Keratinocyte (primary cell): ENCODE data around the gene OSMR. TPM values are rescaled to one million over a fixed set of nuclear protein-coding genes. Genes with fewer than 3 reads are reported as not detected.

Experiments used
- DNase-seq: peaks from one replicate; pipeline ENCODE4 v3.0.0-alpha.2; 2011; ENCODE audit warnings: low read depth, missing footprints, low spot score
- FAIRE-seq: peaks from 2 replicates; lab custom pipeline; 2011; peaks lifted over from hg19 to GRCh38; lab: Jason Lieb, UNC
- H2AFZ ChIP-seq: 2 replicates; pipeline ENCODE4 v1.6.0; 2012; ENCODE audit warnings: low read length, control low read depth, inconsistent platforms; ENCODE audit not compliant: control insufficient read depth
- H3K27ac ChIP-seq: 2 replicates; pipeline ENCODE4 v1.5.1; 2011; ENCODE audit warnings: low read length; ENCODE audit not compliant: control insufficient read depth, insufficient read depth
- H3K27me3 ChIP-seq: 3 replicates; pipeline ENCODE4 v1.6.0; 2011; ENCODE audit warnings: low read length; ENCODE audit not compliant: control insufficient read depth, insufficient read depth; ENCODE audit errors: extremely low read depth
- H3K36me3 ChIP-seq, 2 experiments: 2 replicates in 1 of 2; 3 replicates in 1 of 2; pipeline ENCODE4 v1.5.1; 2011; ENCODE audit warnings: low read length in 2 of 2, mild to moderate bottlenecking in 1 of 2; ENCODE audit not compliant: control insufficient read depth in 2 of 2, insufficient read depth in 2 of 2; ENCODE audit errors: extremely low read depth in 1 of 2
- H3K4me1 ChIP-seq: 3 replicates; pipeline ENCODE4 v1.5.1; 2011; ENCODE audit warnings: low read length; ENCODE audit not compliant: control insufficient read depth, insufficient read depth; ENCODE audit errors: extremely low read depth
- H3K4me2 ChIP-seq: 3 replicates; pipeline ENCODE4 v1.6.0; 2011; ENCODE audit warnings: low read depth, low read length; ENCODE audit not compliant: control insufficient read depth, insufficient read depth; ENCODE audit errors: extremely low read depth
- H3K4me3 ChIP-seq, 3 experiments: fragments of 200-600 bp in 1 of 3; sonication (generic) in 1 of 3; 2 replicates in 2 of 3; 3 replicates in 1 of 3; pipeline ENCODE4 v1.5.1; 2011 to 2016; ENCODE audit warnings: low read length in 3 of 3, mild to moderate bottlenecking in 3 of 3, control low read depth in 2 of 3, inconsistent platforms in 1 of 3, low read depth in 1 of 3, mixed read lengths in 1 of 3, mixed run types in 1 of 3, moderate library complexity in 1 of 3; ENCODE audit not compliant: control insufficient read depth in 2 of 3, insufficient read depth in 2 of 3; ENCODE audit errors: extremely low read depth in 1 of 3
- H3K79me2 ChIP-seq: 2 replicates; pipeline ENCODE4 v1.6.0; 2012; ENCODE audit warnings: low read length; ENCODE audit not compliant: control insufficient read depth, insufficient read depth
- H3K9ac ChIP-seq: 3 replicates; pipeline ENCODE4 v1.6.0; 2011; ENCODE audit warnings: low read length; ENCODE audit not compliant: control insufficient read depth, insufficient read depth; ENCODE audit errors: extremely low read depth
- H3K9me1 ChIP-seq: 3 replicates; pipeline ENCODE4 v1.6.0; 2011; ENCODE audit warnings: low read length; ENCODE audit not compliant: control insufficient read depth, insufficient read depth; ENCODE audit errors: extremely low read depth
- H3K9me3 ChIP-seq: 2 replicates; pipeline ENCODE4 v1.5.1; 2012; ENCODE audit warnings: low read depth, low read length; ENCODE audit not compliant: control insufficient read depth
- H4K20me1 ChIP-seq: 3 replicates; pipeline ENCODE4 v1.6.0; 2011; ENCODE audit warnings: low read length; ENCODE audit not compliant: control insufficient read depth, insufficient read depth; ENCODE audit errors: extremely low read depth
- EZH2 ChIP-seq: IDR thresholded peaks from one replicate; pipeline ENCODE4 v1.6.1; 2012; ENCODE audit warnings: inconsistent platforms, mild to moderate bottlenecking, low read length, moderate library complexity
- dilution Hi-C: fragments of 300-500 bp; cut with MboI; formaldehyde crosslinking; loops from one replicate; pipeline ENCODE4 v1.7.0; 2020; ENCODE audit warnings: low sequenced_read_pairs; ENCODE audit not compliant: extremely low pct_ligation_motif_present
- polyA plus RNA-seq, 5 experiments: library from polyadenylated mRNA; depleted of rRNA in 3 of 5; stranded (reverse) in 3 of 5; stranded (forward) in 1 of 5; unstranded in 1 of 5; fragments of >200 nt; gene quantifications; 1 replicate in 1 of 5; 2 replicates in 3 of 5; 3 replicates in 1 of 5; pipeline versions ENCODE4 v1.2.1 to v1.2.3, GENCODE V29; 2011 to 2012; ENCODE audit warnings: missing spikeins in 2 of 5, low read depth in 1 of 5, low replicate concordance in 1 of 5
- TF ChIP-seq, protein P1 (sequence below), 3 experiments: IDR thresholded peaks in 1 of 3; conservative IDR thresholded peaks in 1 of 3; optimal IDR thresholded peaks in 1 of 3; 2 replicates in 2 of 3; 3 replicates in 1 of 3; pipeline versions ENCODE3 to v1.5.1; 2011; ENCODE audit warnings: low read length in 3 of 3, mild to moderate bottlenecking in 3 of 3, moderate library complexity in 2 of 3, control low read depth in 1 of 3, inconsistent platforms in 1 of 3; ENCODE audit not compliant: insufficient read depth in 2 of 3; ENCODE audit errors: extremely low read depth in 1 of 3

Gene OSMR
- polyA plus RNA-seq, 1 donor (not counting 4 experiments of a cell fraction or from before 2014, with no cell fraction given): 43.8 TPM

DNA sequence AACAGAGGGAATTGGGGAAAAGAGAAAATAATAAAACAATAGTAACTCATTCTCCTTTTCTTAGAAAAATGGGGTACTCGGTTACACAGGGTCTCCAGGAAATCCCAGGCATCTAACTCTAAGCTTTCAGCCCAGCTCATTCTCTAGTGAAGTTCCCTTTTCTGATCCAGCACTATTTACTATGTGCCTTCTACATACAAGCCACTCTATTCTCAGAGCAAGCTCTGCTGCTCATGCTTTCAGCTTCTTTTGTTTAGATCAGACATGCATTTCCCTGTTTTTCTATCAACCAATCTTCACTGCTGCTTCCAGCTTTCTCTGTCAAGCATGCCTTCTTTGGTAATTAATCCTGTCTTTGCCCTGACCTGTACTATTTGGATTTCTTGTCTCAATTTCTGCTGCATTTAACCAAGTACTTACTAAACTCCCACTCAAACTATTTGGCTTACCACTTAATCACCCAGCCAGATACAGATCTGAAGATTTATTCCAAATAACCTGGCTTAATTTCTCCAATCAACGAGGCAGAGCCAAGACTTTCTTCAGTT is 25.3 kb downstream of the OSMR start:
- peaks cover 50% of the 10 kb centered on the region for H3K4me1 ChIP-seq

DNA sequence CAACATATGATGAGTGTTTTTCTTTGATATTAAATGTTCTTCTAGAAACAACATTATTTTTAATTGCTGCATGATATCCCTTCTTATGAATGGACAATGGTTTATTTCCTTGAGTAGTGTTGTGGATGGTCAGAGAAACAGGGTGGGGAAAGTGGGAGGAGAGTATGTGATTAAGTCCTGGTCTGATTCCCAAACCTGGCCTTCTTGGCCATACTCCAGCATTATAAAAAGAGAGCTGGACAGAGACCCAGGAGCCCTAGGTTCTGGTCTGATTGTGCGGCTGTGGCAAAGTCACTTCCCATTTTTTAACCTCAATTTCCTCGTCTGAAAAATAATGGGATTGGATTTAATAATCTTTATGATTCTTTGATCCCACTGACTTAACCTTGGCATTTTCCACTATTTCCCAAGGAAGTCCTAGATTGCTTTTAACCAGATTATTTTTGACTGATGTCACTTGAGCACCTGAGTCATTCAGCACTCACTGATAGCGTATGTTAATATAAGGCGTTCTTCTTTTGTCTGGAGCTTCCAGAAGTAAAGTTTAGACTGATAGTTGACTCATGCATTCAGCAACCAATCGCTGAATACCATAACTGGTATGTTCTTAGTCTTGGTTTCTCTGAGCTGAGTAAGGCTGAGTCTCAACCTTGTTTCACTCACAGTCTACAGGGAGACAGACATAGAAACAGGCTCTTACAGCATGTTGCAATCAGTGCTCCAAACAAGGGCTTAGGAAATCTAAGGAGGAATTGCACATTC is 26.2 kb downstream of the OSMR start:
- H3K4me1 ChIP-seq: peaks cover 47% of the 10 kb centered on the region
- dilution Hi-C loops: no loop called here
- DNase-seq: peak; percentile 96
- FAIRE-seq: peak; percentile 99
- H3K27ac ChIP-seq: peak overlapping the region; percentile 96
- peak overlapping the region in 2 of 3 experiments; percentile 14 to 30 for H3K4me3 ChIP-seq
- no peaks in the 10 kb centered on the region for H4K20me1 ChIP-seq
- no peaks in the 10 kb centered on the region for H3K9me3 ChIP-seq
- H2AFZ ChIP-seq: no peak overlapping the region
- peak overlapping the region; percentile 69 for H3K9ac ChIP-seq
- no peaks in the 10 kb centered on the region for H3K9me1 ChIP-seq
- no peak for TF ChIP-seq EZH2
- TF ChIP-seq, protein P1, sequence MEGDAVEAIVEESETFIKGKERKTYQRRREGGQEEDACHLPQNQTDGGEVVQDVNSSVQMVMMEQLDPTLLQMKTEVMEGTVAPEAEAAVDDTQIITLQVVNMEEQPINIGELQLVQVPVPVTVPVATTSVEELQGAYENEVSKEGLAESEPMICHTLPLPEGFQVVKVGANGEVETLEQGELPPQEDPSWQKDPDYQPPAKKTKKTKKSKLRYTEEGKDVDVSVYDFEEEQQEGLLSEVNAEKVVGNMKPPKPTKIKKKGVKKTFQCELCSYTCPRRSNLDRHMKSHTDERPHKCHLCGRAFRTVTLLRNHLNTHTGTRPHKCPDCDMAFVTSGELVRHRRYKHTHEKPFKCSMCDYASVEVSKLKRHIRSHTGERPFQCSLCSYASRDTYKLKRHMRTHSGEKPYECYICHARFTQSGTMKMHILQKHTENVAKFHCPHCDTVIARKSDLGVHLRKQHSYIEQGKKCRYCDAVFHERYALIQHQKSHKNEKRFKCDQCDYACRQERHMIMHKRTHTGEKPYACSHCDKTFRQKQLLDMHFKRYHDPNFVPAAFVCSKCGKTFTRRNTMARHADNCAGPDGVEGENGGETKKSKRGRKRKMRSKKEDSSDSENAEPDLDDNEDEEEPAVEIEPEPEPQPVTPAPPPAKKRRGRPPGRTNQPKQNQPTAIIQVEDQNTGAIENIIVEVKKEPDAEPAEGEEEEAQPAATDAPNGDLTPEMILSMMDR (optimal IDR thresholded peaks at IDR 0.05 in 1 of 3, IDR thresholded peaks at IDR 0.05 in 1 of 3, conservative IDR thresholded peaks at IDR 0.05 in 1 of 3; ENCODE audit: extremely low read depth in 1 of 3, insufficient read depth in 2 of 3, low read length in 3 of 3): no peak
- peaks cover 42% of the 10 kb centered on the region for H3K79me2 ChIP-seq
- peaks cover 4 to 29% of the 10 kb centered on the region in 2 experiments for H3K36me3 ChIP-seq
- H3K4me2 ChIP-seq: peak overlapping the region; percentile 78
- H3K27me3 ChIP-seq: no peaks in the 10 kb centered on the region

More for the DNA sequence above, 25.3 kb downstream of the OSMR start:
- FAIRE-seq: peak; percentile 73
- dilution Hi-C loops: no loop called here
- Histone ChIP-seq H4K20me1 (no peaks in the 10 kb centered on the region), H3K4me2 (peak overlapping the region; percentile 78), H3K36me3 (peaks cover 3 to 22% of the 10 kb centered on the region in 2 experiments), H3K79me2 (peaks cover 51% of the 10 kb centered on the region), H3K4me3 (peak overlapping the region in 2 of 3 experiments; percentile 8 to 14), H3K9me1 (no peaks in the 10 kb centered on the region), H3K9ac (peak overlapping the region; percentile 69), H3K27me3 (no peaks in the 10 kb centered on the region), H3K9me3 (no peaks in the 10 kb centered on the region), H3K27ac (peak overlapping the region; percentile 96), H2AFZ (no peak overlapping the region)
- no peak for DNase-seq
- no peak for TF ChIP-seq EZH2
- TF ChIP-seq, protein P1 (optimal IDR thresholded peaks at IDR 0.05 in 1 of 3, IDR thresholded peaks at IDR 0.05 in 1 of 3, conservative IDR thresholded peaks at IDR 0.05 in 1 of 3; ENCODE audit: extremely low read depth in 1 of 3, insufficient read depth in 2 of 3, low read length in 3 of 3): no peak
